DMS53 treated with DMSO at 0.1 percent for 48 hours (cell line): Measurements from ENCODE around the gene LRRC34.

Experiments
- DNase-seq: peaks from one replicate; lab custom pipeline; 2025; ENCODE audit not compliant: unreplicated experiment; lab: John Stamatoyannopoulos, UW

The LRRC34 gene

GRCh38 chr3:169769287-169770181 is 43.2 kb downstream of the LRRC34 start, which contains the start of gene ACTRT3:
Gene ACTRT3 (minus strand): TSS chr3:169769561. CDS start chr3:169769520, 41 bp downstream.
- DNase-seq, result no peak

GRCh38 chr3:169764882-169765612 is 47.7 kb downstream of the LRRC34 start, which contains the start of gene TERC:
Gene TERC (minus strand): TSS chr3:169765060.
- peak; percentile 74 for DNase-seq

GRCh38 chr3:169764312-169764881 is 48.3 kb downstream of the LRRC34 start:
- DNase-seq, result peak; percentile 25

- no peak for DNase-seq
Measured at GRCh38 chr3:169760479-169760878, 52.2 kb downstream of the LRRC34 start.

GRCh38 chr3:169759256-169759655 is 53.4 kb downstream of the LRRC34 start:
- no peak for DNase-seq

- no peak for DNase-seq
Measured at GRCh38 chr3:169758359-169758994, 54.2 kb downstream of the LRRC34 start.

- DNase-seq, result no peak
Measured at GRCh38 chr3:169755488-169755887, 57.2 kb downstream of the LRRC34 start.

GRCh38 chr3:169754711-169755110 is 58.0 kb downstream of the LRRC34 start:
- no peak for DNase-seq

- DNase-seq, result no peak
Measured at GRCh38 chr3:169751875-169752274, 60.8 kb downstream of the LRRC34 start.

GRCh38 chr3:169750665-169751064 is 62.0 kb downstream of the LRRC34 start:
- no peak for DNase-seq

- DNase-seq, result peak; percentile 63
Measured at GRCh38 chr3:169748670-169749069, 64.0 kb downstream of the LRRC34 start.

GRCh38 chr3:169746924-169747323 is 65.8 kb downstream of the LRRC34 start:
- no peak for DNase-seq

- peak; percentile 4 for DNase-seq
Measured at GRCh38 chr3:169744366-169745054, 68.2 kb downstream of the LRRC34 start.
